GM12878 (cell line): ENCODE measurements around the gene MTFMT.

Source experiments
- POLR2A ChIP-seq: IDR thresholded peaks from 2 replicates; pipeline ENCODE4 v1.6.1; 2011; ENCODE audit warnings: low read depth, mild to moderate bottlenecking, low read length
- POLR2AphosphoS5 ChIP-seq: IDR thresholded peaks from 2 replicates; pipeline ENCODE4 v1.6.1; 2011; ENCODE audit warnings: mild to moderate bottlenecking, low read length, inconsistent platforms
- SMC3 ChIP-seq: IDR thresholded peaks from 2 replicates; pipeline ENCODE4 v1.6.1; 2011; ENCODE audit warnings: low read length, improper control_type of control experiment, borderline replicate concordance
- TAF1 ChIP-seq: IDR thresholded peaks from 2 replicates; pipeline ENCODE4 v1.6.1; 2011; ENCODE audit warnings: mild to moderate bottlenecking, low read depth, low read length, borderline replicate concordance

- TF ChIP-seq POLR2AphosphoS5 (no peak), POLR2A (no peak), SMC3 (no peak), TAF1 (no peak)
Observed at GRCh38 chr15:65071381-65071811, 42.0 kb upstream of the MTFMT start.
